GM19043 (cell line): ENCODE data around the gene PLOD2.
"Not testable (repeated sequence)": the region's sequence is repeated elsewhere in the genome, so short reads cannot be mapped to it uniquely, and the experiment has no call there.

ENCODE experiments used
- ATAC-seq: cut with Tn5 transposase; IDR thresholded peaks from one replicate; pipeline ENCODE4 v1.9.1; 2021; ENCODE audit warnings: low read depth; ENCODE audit not compliant: unreplicated experiment

Gene PLOD2

DNA sequence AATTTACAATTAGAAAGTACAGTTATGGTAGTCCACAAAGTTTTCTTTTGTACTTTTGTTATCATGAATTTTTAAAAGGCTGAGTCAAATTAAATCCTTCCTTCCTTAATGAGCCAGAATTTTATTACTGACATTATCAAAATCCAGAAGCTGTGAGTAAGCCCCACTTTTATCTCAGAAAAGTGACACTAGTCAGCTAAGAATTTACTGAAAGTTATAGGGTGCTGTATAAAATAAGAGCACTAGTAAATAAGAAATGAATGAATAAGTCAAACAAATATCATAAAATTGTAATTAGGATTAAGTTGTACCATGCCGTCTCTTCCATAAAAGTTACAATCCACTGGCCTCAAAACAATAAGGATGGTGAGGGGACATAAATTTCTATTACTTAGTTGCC is 15.3 kb downstream of the PLOD2 start:
- no peak for ATAC-seq

DNA sequence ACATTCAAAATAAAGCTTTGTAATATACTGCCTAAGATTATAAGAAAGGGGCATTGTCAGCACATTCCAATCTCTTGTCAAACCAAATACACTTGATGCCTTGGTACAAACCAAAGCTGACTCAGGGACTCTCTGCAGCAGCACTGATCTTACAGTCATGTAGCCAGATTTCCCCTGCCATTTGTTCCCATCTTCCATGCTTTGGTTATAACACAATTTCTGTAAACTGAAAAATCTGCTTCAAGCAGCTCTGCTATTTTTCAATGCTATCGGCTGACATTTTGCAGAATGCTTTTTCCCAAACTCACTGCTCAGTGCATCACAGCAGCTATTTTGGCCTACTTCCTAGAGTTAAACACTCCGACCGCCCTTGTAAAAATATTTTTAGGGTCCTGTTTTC is 18.2 kb downstream of the PLOD2 start:
- no peak for ATAC-seq

DNA sequence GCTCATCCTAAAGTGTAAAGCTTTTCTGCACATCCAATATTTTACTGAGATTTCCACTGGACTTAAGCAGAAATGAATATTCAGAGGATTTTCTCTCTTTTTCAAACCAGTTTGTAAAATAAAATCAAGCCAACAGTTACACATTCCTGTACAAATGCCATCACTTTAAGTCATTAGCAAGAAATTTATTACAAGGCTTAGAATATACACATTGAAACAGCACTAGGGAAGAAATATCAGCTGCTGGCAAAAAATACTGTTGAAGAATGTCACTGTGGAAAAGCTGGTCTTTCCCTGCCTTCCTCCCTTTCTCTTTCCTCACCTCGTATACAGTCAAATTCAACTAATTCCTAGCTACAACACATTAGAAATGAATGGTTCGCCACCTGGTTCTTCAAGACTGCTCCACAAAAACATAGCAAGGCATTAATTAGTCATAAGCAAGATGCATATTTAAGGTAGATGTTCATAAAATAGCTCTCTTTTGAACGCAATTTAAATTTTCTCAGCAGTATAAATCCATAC is 21.3 kb downstream of the PLOD2 start:
- no peak for ATAC-seq

DNA sequence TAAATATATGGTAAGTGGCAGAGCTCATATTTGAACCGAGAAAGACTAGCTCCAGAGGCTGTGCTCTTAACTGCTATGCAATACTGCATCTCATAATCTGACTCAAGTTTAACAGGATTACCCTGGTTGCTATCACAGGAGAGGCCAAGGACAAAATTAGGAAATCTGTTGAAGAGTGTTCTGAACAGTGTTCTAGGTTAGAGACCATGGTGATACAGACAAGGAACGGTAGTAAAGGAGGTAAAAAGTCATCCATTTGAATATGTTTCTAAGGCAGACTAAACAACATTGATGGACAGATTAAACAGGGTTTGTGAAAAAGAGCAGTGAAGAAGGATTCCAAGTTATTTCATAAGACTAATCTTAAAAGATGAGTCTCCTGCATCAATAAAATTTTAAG is 22.1 kb downstream of the PLOD2 start:
- ATAC-seq = no peak

DNA sequence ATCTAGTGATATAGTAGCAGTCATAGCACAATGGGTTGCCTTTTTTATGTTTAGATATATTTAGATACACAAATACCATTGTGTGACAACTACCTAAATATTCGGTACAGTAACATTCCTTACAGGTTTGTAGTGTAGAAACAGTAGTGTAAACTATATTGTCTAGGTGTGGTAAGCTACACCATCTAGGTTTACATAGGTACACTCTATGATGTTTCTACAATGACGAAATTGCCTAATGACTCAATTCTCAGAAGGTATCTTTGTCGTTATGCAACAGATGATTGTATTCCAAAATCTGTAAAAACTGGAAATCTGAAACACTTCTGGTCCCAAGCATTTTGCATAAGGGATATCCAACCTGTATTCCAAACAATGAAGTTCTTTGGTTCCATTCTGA is 24.3 kb downstream of the PLOD2 start:
- ATAC-seq = no peak

DNA sequence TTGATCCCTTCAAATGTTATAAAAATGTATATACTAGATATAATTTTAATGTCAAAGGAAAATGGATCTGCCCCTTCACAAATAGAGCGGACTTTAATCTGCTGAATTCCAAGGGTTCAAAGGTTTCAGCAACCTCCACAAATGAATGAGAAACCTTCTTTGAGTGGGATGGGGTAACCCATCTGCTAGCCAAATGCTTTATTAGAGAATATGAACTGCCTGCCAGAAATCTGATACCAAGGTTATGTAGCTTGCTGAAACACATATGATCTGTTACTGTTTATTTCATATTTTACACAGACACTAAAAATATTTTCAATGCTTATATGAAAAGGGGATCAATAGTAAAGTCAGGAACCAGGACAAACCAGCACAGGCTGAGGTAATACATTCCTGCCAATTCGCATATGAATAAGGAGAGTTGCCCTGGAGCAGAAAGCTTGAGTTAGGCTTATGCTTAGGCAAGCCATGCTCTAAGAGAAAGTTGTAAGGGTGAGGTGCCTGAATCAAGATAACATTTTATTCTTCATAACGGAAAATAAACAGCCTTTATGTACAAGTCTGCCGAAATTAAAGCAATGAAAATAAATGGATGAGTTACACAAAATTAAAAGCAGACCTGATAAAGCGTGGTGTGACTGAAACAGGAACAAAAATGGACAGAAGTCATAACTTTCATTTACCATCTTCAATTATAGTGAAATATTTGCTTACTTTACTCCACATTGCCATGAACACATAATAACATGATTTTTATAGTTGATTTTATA is 26.5 kb downstream of the PLOD2 start:
- ATAC-seq = no peak

DNA sequence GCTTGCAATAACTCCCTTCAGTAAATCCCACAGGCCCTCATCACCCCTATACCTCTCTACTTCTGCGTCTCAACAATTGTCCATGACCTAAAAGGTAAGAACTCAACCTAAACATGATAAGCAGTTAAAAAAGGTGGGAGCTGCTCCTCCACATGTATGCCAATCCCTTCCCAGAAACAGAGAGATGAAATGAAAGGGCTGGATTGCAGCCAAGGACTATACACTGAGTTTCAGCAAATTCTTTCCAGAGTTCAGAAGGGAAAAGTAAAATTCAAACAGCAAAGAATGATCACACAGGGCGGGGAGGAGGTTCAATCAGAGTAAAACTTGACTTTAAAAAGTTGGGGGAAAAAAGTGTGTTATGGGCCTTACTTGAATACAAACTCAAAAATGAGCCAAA is 27.5 kb downstream of the PLOD2 start:
- ATAC-seq = no peak

DNA sequence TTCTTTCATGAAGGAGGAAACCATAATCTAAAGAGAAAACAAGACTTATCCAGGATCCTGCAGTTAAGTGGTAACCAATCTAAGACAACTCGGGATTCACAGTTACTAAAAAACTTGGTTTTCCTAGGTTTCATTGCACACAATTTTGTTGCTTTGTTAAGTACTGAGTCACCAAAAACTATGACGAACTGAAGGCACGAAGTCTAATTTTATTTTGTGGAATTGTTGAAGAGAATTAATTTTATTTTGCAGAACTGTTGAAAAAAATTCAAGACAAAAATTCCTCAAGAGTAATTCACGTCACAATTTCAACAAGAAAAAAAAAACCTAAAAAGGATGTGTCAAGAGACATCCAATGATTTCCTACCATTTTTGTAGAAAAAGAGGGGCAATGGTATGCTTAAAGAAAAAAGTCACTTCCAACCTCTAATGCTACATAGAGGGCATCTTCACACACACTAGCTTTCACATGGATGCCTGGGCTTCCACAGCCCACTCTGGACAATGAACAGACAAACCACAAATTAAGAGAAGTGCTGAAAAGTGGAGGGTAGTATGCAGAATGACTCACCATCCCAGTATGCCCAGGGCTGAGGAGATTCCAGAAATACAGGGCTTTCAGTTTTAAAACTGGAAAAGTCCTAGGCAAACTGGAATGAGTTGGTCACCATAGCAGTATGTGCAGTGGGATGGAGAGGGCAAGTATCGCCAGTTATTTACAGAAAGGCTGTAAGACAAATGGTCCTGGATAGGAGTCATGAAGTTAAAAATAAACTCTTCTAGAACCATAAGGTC is 29.2 kb downstream of the PLOD2 start:
- ATAC-seq = no peak

DNA sequence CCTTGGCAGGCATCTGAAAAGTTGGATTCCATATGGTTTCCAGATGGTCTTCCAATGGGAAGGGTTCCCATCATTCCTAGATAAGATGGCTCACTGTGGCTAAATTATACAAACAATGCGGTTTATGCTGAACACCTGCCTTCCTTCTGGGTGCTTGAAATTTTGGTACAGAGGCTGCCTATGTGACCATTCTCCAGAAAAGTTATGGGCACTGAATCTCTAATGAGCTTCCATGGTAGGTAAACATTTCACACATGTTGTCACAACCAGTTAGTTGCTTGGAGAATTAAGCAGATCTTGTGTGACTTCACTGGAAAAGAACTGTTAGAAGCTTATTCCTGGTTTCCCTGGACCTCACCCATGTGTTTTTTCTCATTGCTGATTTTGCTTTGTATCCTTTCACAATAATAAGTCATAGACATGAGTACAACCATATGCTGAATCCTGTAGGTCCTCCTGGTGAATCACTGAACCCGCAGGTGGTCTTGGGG is 30.1 kb downstream of the PLOD2 start:
- ATAC-seq = no peak

DNA sequence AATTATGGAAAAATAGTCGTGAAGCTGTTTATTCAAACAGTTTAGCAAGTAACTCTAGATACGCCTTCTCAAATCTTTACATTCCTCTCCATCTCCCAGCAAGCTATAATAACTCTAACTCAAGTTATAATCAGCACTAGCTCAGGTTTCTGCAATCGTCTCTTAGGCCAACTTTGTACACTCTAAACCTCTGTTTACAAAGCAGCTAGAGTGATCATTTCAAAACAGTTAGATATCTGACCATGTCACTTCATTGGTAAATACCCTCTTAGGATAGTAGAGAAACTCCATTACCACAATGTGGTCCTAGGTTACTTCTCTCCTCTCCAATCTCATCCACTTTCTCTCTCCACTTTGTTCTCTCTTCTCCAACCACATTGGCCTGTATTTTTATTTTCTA is 31.2 kb downstream of the PLOD2 start:
- ATAC-seq = no peak

DNA sequence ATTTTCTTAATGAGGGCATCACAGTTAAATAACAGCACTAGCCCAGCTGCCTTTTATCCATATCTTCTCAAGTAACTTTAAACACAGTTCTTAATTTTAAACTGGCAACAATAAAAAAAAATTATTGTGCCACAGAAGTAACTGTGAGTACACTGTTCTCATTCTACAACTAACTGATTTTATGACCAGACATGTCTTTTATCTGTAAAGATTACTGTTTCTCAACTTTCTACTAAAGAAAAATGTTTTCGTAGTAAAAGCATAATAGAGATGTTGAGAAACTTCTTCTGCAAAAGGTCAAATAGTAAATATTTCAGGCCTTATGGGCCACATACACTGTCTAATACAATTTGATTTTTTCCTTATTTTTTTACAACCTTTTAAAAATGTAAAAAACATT is 32.0 kb downstream of the PLOD2 start:
- no peak for ATAC-seq

DNA sequence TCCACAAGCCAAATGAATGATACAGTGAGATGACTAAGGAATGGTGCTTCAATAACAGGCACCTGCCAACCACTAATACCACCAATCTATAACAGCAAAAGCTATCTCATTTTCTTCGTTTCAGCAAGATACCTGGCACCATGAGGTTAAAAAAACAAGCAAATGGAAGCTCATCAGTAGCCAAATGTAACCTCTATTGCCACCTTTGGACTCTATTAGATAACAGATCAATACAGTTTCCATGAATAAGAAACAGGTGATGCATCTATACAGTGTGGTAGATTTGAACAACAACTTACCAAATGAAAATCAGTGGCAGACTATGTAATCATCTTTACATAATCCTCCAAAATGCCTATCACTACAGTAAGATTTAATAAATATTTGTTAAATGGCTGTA is 32.8 kb downstream of the PLOD2 start:
- ATAC-seq = no peak

DNA sequence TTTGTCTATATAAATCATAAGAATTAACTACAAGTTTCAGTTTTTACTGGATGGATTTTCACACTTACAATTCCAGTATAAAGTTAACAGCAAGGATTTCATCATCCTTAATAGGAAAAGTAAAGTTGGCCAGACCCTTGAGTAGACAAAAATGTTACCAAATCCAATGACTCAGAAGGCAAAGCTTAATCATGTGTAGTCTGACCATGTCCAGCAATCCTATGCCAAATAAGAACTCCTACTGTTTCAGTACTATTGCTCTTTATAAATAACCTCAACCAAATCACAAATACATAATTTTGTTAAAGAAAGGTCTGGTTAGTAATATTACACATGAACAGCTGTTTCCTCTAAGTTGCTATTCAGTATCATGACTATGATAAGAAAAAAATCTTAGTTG is 35.0 kb downstream of the PLOD2 start:
- ATAC-seq = no peak

DNA sequence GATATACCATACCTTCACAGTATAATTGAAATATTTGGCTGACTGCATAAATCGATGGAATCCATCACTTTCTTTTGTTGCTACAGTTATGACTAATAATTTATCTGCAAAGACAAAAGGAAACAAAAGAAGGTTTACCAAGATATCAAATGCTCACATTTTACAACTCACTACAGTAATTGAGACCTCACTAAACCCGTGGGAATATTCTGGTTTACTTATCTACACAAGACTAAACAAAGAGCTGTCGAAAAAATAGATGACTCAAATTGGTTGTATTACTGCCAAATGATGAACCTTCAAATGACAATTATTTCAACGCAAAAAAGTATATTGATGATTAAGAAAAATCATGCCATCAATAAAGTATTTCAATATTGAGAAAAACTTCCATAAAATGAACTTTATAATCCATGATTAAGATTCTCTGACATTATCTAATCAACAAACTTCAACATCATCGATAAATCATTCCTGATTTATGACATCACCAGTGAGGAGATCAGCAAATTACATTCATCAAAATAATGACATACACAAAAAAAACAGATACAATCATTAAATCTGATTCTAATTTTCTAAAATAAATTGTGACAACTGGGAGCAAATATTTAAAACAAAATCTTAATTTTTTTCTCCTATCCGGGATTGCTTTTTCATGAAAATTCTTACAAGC is 36.7 kb downstream of the PLOD2 start:
- ATAC-seq = no peak

DNA sequence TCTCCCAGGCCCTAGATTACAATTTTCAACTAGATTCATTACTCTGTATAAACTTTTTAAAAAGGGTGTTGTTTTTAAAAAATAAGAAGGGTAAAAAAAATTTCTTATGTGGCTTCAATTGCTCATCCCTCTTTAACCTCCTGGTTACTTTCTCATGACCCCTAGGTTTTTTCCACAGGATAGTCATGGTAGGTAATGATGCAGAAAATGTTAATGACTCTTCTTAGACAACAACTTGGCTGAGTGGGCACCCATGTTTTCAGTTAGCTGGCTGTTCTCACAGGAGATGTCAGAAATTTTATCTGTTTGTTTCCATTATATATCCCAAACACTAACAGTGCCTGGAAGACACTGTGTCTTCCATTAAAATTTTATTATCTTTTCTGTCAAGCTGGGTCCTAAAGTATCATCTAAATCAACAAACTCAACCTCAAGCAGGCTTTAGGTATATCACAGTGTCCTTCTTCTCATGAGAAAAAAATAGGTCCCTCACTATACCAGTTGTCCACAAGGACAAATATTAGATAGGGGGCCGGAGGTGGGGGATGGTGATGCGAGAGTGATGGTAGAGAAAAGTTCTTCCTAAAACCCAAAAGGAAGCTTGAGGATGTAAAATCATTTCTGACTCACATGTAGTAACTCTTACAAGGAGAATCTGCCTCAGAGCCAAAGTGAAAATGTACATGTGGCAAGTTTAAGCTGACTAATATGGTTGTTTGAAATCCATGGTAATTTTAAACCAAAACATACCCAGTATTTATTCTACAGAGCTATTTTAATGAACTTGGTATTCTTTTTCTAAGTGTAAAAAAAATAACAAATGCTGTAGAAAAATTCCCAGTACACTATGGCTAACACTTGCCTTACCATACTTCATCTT is 43.3 kb downstream of the PLOD2 start:
- ATAC-seq = no peak

DNA sequence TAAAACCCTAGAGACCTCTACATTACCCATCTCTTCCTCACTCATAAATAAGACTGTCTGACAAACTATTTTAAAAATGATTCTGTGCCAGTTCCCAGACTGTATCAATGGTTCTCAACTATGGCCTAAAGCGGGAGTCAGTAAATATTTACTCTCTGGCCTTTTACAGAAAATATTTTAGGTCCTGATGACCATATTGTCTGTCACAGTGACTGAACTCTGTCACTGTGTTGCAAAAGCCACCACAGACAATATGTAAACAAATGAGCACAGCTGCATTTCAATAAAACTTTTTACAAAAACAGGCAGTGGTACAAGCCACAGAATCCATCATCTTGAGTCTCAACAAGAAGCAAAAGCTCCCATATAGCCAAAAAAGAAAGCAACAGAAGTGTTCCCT is 45.4 kb downstream of the PLOD2 start:
- ATAC-seq = no peak

DNA sequence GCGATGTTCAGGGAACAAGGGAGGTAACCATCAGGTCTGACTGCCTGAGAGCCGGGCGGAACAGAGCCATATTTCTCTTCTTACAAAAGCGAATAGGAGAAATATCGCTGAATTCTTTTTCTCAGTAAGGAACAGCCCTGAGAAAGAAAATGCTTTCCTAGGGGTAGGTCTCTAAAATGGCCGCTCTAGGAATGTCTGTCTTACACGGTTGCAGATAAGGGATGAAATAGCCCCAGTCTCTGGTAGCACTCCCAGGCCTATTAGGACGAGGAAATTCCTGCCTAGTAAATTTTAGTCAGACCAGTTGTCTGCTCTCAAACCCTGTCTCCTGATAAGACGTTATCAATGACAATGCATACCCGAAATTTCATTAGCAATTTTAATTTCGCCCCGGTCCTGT is 47.2 kb downstream of the PLOD2 start:
- ATAC-seq = not testable (repeated sequence)

DNA sequence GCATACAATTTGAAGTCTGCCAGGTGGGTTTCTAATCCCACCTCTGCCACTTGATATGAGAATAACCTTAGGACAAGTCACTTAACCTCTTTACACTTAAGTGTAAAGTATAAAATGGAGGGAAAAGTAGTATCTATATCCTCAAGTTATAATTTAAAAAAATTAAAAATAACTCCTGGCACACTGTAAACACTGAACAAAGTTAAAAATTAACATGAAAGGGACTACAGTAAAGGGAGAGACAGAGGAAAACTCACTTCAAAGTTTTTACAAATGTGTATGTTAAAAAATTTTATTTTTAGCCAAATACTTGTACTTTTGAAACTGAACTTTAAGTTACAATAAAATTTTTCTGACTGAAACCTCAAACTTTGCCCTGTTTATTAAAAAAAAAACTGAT is 49.6 kb downstream of the PLOD2 start:
- no peak for ATAC-seq

DNA sequence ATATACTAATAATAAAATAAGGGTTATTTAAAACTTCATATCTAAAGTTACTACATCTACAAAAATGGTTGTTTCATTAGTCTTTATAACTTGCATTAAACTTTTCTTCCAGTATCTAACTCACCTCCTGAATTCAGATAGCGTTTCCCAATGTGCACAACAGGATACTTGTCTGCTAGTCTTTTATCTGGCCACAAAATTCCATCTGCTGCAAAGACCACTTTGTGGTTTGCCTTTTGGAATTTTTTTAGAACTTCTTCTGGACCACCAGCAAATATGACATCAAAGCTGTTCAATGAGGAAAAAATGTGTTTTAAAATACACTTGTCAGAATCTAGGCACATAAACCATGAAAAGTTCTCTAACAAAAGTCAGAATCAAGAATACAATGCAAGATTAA is 50.8 kb downstream of the PLOD2 start:
- no peak for ATAC-seq

DNA sequence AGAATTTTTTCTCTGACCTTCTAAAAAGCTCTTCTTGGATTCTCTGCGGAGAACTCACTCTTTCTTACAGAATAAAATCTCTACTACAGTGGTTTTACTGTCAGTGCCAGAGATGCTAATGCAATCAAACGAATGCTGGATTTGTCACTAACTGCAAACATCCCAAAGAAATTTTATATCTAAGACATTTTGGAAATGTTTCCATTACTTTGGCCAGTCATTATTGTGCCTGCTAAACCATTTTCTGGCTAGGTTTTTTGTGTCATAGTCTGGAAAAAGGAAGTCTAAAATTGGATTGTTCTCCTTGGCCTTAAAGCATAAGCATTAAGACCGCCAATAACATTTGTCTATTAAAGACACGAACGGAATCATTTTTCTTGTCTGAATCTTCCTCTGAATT is 54.0 kb downstream of the PLOD2 start:
- no peak for ATAC-seq
